HepG2 (cell line): Measurements from ENCODE around the gene GP9. TPM values are rescaled to one million over a fixed set of nuclear protein-coding genes. Genes with fewer than 3 reads are reported as not detected.

ENCODE experiments used
- ATAC-seq: fragments of 200-7000 bp; cut with Tn5 transposase; 3 replicates; pipeline ENCODE4 v1.9.1; 2020; ENCODE audit warnings: mild to moderate bottlenecking, moderate library complexity
- BruUV-seq: library from RNA; stranded (reverse); fragments of 400-500 nt; replicated peaks from 2 replicates; lab custom pipeline; 2021; lab: Mats Ljungman, UMichigan
- CTCF ChIA-PET: fragments of 300-600 bp; formaldehyde crosslinking; extraction: SDS; loops from one replicate; lab custom pipeline; 2021; ENCODE audit warnings: low total read pairs, inconsistent platforms, low intra/inter-chr PET ratio; lab: Yijun Ruan, JAX
- POLR2A ChIA-PET: fragments of 350-600 bp; sonication (Branson Sonifier 250); formaldehyde crosslinking; loops from one replicate; lab custom pipeline; 2020; ENCODE audit warnings: antibody characterized with exemption, inconsistent platforms; lab: Yijun Ruan, JAX
- DNase-seq: peaks from one replicate; pipeline ENCODE4 v3.0.0-alpha.2; 2015; ENCODE audit warnings: low spot score
- FAIRE-seq: peaks from 3 replicates; lab custom pipeline; 2011; peaks lifted over from hg19 to GRCh38; lab: Jason Lieb, UNC
- H2AFZ ChIP-seq: one replicate; pipeline ENCODE4 v1.6.1; 2011; ENCODE audit warnings: low read length, inconsistent platforms
- H3K27ac ChIP-seq: fragments of 300-600 bp; 3 replicates; pipeline ENCODE4 v1.8.0; 2011; ENCODE audit warnings: mixed run types, mild to moderate bottlenecking, mixed read lengths, low read length, inconsistent platforms; ENCODE audit not compliant: insufficient read depth; ENCODE audit errors: extremely low read length
- H3K27me3 ChIP-seq, 2 experiments: fragments of 200-600 bp in 1 of 2; 2 replicates in 1 of 2; 3 replicates in 1 of 2; pipeline versions ENCODE4 v1.6.0 to v1.8.0; 2011; ENCODE audit warnings: low read length in 2 of 2, mild to moderate bottlenecking in 2 of 2, moderate library complexity in 2 of 2, inconsistent platforms in 1 of 2; ENCODE audit not compliant: insufficient read depth in 2 of 2, control insufficient read depth in 1 of 2
- H3K36me3 ChIP-seq, 2 experiments: fragments of 200-600 bp in 1 of 2; replicated peaks in 1 of 2; 2 replicates in 1 of 2; 3 replicates in 1 of 2; pipeline versions ENCODE4 v1.5.1 to v1.8.0; 2011; ENCODE audit warnings: low read length in 2 of 2, inconsistent platforms in 1 of 2; ENCODE audit not compliant: insufficient read depth in 2 of 2, control insufficient read depth in 1 of 2
- H3K4me1 ChIP-seq: 2 replicates; pipeline ENCODE4 v1.5.1; 2012; ENCODE audit warnings: low read length, inconsistent platforms; ENCODE audit not compliant: insufficient read depth
- H3K4me2 ChIP-seq: 2 replicates; pipeline ENCODE4 v1.6.0; 2011; ENCODE audit warnings: low read depth, low read length, inconsistent platforms
- H3K4me3 ChIP-seq, 3 experiments: fragments of 200-600 bp in 1 of 3; sonication (generic), shearing (Covaris generic) in 1 of 3; replicated peaks in 1 of 3; 2 replicates each; pipeline ENCODE4 v1.5.1; 2011 to 2016; ENCODE audit warnings: low read length in 3 of 3, inconsistent platforms in 2 of 3, low read depth in 2 of 3, mild to moderate bottlenecking in 2 of 3, control low read depth in 1 of 3, mixed read lengths in 1 of 3; ENCODE audit not compliant: insufficient read depth in 1 of 3
- H3K79me2 ChIP-seq: one replicate; pipeline ENCODE4 v1.6.1; 2011; ENCODE audit warnings: low read length, inconsistent platforms; ENCODE audit not compliant: insufficient read depth
- H3K9ac ChIP-seq: 2 replicates; pipeline ENCODE4 v1.6.0; 2011; ENCODE audit warnings: mild to moderate bottlenecking, low read depth, low read length, inconsistent platforms; ENCODE audit not compliant: insufficient read depth
- H3K9me3 ChIP-seq: 2 replicates; pipeline ENCODE4 v1.5.1; 2012; ENCODE audit warnings: mild to moderate bottlenecking, low read length
- H4K20me1 ChIP-seq: 2 replicates; pipeline ENCODE4 v1.6.0; 2011; ENCODE audit warnings: inconsistent platforms, mild to moderate bottlenecking, low read length, moderate library complexity; ENCODE audit not compliant: insufficient read depth
- ARNT ChIP-seq: fragments of 450-650 bp; IDR thresholded peaks from 2 replicates; pipeline ENCODE4 v1.6.1; 2017
- HIVEP1 ChIP-seq: sonication (generic); formaldehyde crosslinking; IDR thresholded peaks from 2 replicates; pipeline ENCODE4 v1.4.0; 2020; ENCODE audit warnings: mild to moderate bottlenecking, missing genetic modification reagents
- IRF1 ChIP-seq: sonication (generic); formaldehyde crosslinking; IDR thresholded peaks from 2 replicates; pipeline ENCODE4 v1.4.0; 2020; ENCODE audit warnings: low read depth, mild to moderate bottlenecking, missing genetic modification reagents
- MAFF ChIP-seq: IDR thresholded peaks from 2 replicates; pipeline ENCODE4 v1.6.1; 2011; ENCODE audit warnings: low read depth, low read length, improper control_type of control experiment
- MAFK ChIP-seq, 2 experiments: IDR thresholded peaks in 1 of 2; conservative IDR thresholded peaks in 1 of 2; 2 replicates each; pipeline ENCODE4 v1.6.1; 2011; ENCODE audit warnings: improper control_type of control experiment in 2 of 2, low read length in 2 of 2
- MIER2 ChIP-seq: IDR thresholded peaks from 2 replicates; pipeline ENCODE4 v1.6.1; 2016; ENCODE audit warnings: missing biosample characterization, missing genetic modification reagents
- MXI1 ChIP-seq: IDR thresholded peaks from 3 replicates; pipeline ENCODE4 v1.6.1; 2012; ENCODE audit warnings: low read depth, low read length, inconsistent platforms, borderline replicate concordance
- NAIF1 ChIP-seq: sonication (generic); formaldehyde crosslinking; IDR thresholded peaks from 2 replicates; pipeline ENCODE4 v1.5.0; 2020; ENCODE audit warnings: mild to moderate bottlenecking, missing genetic modification reagents, borderline replicate concordance
- NFYB ChIP-seq: sonication (generic); formaldehyde crosslinking; IDR thresholded peaks from 2 replicates; pipeline ENCODE4 v1.4.0; 2020; ENCODE audit warnings: missing genetic modification reagents
- NKX3-1 ChIP-seq: sonication (generic); formaldehyde crosslinking; IDR thresholded peaks from 2 replicates; pipeline ENCODE4 v1.5.0; 2020; ENCODE audit warnings: missing genetic modification reagents
- NR2F1 ChIP-seq, 2 experiments: fragments of 450-650 bp in 1 of 2; formaldehyde crosslinking in 1 of 2; IDR thresholded peaks; 2 replicates each; pipeline versions ENCODE4 v1.5.0 to v1.6.1; 2016 to 2020; ENCODE audit warnings: mild to moderate bottlenecking in 1 of 2, missing compliant biosample characterization in 1 of 2, missing genetic modification reagents in 1 of 2, moderate library complexity in 1 of 2
- RXRB ChIP-seq: IDR thresholded peaks from 2 replicates; pipeline ENCODE4 v1.6.1; 2016; ENCODE audit warnings: borderline replicate concordance, missing genetic modification reagents, missing compliant biosample characterization
- SRSF1 ChIP-seq: fragments of 200-400 bp; formaldehyde crosslinking; optimal IDR thresholded peaks from 2 replicates; pipeline ENCODE3; 2017; ENCODE audit warnings: mild to moderate bottlenecking, low read depth, low read length, moderate library complexity
- ZC3H4 ChIP-seq: sonication (generic); formaldehyde crosslinking; IDR thresholded peaks from 2 replicates; pipeline ENCODE4 v1.4.0; 2020; ENCODE audit warnings: missing genetic modification reagents, borderline replicate concordance
- ZMYM4 ChIP-seq: sonication (generic); formaldehyde crosslinking; IDR thresholded peaks from 2 replicates; pipeline ENCODE4 v1.8.1; 2023; ENCODE audit warnings: mild to moderate bottlenecking, missing genetic modification reagents
- ZNF138 ChIP-seq: sonication (generic); formaldehyde crosslinking; IDR thresholded peaks from 2 replicates; pipeline ENCODE4 v1.5.0; 2020; ENCODE audit warnings: mild to moderate bottlenecking, low read depth, missing genetic modification reagents
- ZNF230 ChIP-seq: sonication (generic); formaldehyde crosslinking; IDR thresholded peaks from 2 replicates; pipeline ENCODE4 v1.4.0; 2020; ENCODE audit warnings: mild to moderate bottlenecking, missing genetic modification reagents
- ZNF34 ChIP-seq: sonication (generic); formaldehyde crosslinking; IDR thresholded peaks from 2 replicates; pipeline ENCODE4 v1.4.0; 2020; ENCODE audit warnings: mild to moderate bottlenecking, missing genetic modification reagents, borderline replicate concordance
- ZNF451 ChIP-seq: sonication (generic); formaldehyde crosslinking; IDR thresholded peaks from 2 replicates; pipeline ENCODE4 v1.5.0; 2020; ENCODE audit warnings: mild to moderate bottlenecking, missing genetic modification reagents
- ZNF484 ChIP-seq: sonication (generic); formaldehyde crosslinking; IDR thresholded peaks from 2 replicates; pipeline ENCODE4 v1.5.1; 2020; ENCODE audit warnings: mild to moderate bottlenecking, low read depth, missing genetic modification reagents, borderline replicate concordance
- ZNF501 ChIP-seq: sonication (generic); formaldehyde crosslinking; IDR thresholded peaks from 2 replicates; pipeline ENCODE4 v1.5.1; 2020; ENCODE audit warnings: mild to moderate bottlenecking, moderate library complexity, missing genetic modification reagents
- ZNF564 ChIP-seq: sonication (generic); formaldehyde crosslinking; IDR thresholded peaks from 2 replicates; pipeline ENCODE4 v1.8.1; 2023; ENCODE audit warnings: mild to moderate bottlenecking, missing genetic modification reagents
- ZNF740 ChIP-seq: sonication (generic); formaldehyde crosslinking; IDR thresholded peaks from 2 replicates; pipeline ENCODE4 v1.4.0; 2020; ENCODE audit warnings: missing genetic modification reagents
- WGBS: methylation state at CpG from one replicate; pipeline ENCODE4 v1.1.6; 2017; ENCODE audit warnings: low lambda C conversion rate; 5-methylcytosine and 5-hydroxymethylcytosine counted together
- in situ Hi-C: cut with HindIII; loops from 2 replicates; pipeline ENCODE4 v1.10.0; 2017; ENCODE audit warnings: low pct_unique_long_range_greater_than_20kb; ENCODE audit not compliant: extremely low pct_ligation_motif_present
- intact Hi-C: fragments of 100-400 bp; cut with micrococcal nuclease; formaldehyde crosslinking; loops from one replicate; pipeline ENCODE4 v1.10.0; 2022; ENCODE audit not compliant: unreplicated experiment
- polyA plus RNA-seq, 8 experiments: library from polyadenylated mRNA; depleted of rRNA in 3 of 8; stranded (reverse) in 7 of 8; unstranded in 1 of 8; fragments of >200 nt; fragmentation: Illumina TruSeq in 4 of 8; extraction: Trizol in 4 of 8; gene quantifications; 2 replicates each; pipeline versions ENCODE4 v1.2.1 to v1.2.3, GENCODE V29; 2011 to 2016; ENCODE audit warnings: low read depth in 4 of 8, missing spikeins in 1 of 8, mixed read lengths in 1 of 8; ENCODE audit not compliant: insufficient read depth in 1 of 8
- total RNA-seq, 5 experiments: library from RNA; depleted of rRNA; stranded (reverse); fragments of >200 nt; fragmentation: Illumina TruSeq; extraction: Trizol; gene quantifications; 2 replicates each; pipeline ENCODE4 v1.2.3, GENCODE V29; 2016; ENCODE audit warnings: low read depth in 1 of 5
- TF ChIP-seq, protein P1 (sequence below): sonication (generic); formaldehyde crosslinking; conservative IDR thresholded peaks from 2 replicates; pipeline ENCODE4 v1.8.0; 2022; ENCODE audit warnings: low read depth, missing genetic modification reagents

GP9 gene
- total and polyA plus RNA-seq, 2 of the 13 experiments (the other 11 are each of a cell fraction or from before 2014, with no cell fraction given): not detected

DNA sequence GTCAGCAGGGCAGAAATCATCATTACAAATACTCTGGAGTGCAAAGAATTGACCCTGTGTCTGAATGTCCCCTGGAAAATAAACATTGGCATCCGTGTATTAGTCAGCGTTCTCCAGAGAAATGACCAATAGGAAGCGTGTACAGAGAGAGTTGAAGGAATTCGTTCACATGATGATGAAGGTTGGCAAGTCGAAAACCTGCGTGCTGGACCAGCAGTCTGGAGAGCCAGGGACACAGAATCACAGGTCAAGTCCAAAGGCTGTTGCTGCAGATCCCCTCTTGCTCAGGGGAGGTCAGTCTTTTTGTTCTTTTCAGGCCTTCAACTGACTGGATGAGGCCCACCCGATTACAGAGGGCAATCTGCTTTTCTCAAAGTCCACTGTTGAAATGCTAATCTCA is 16.6 kb downstream of the GP9 start:
- no peaks in the 10 kb centered on the region; a peak in 2 of 5 replicates for H3K27me3 ChIP-seq
- no peak overlapping the region for H3K9ac ChIP-seq
- 0% methylated on average over 7 of the region's 7 CpGs for WGBS
- ATAC-seq (peak; percentile 88), DNase-seq (peak; percentile 77), FAIRE-seq (peak; percentile 49)
- H3K9me3 ChIP-seq: no peaks in the 10 kb centered on the region
- POLR2A ChIA-PET: no interaction called here
- H4K20me1 ChIP-seq: no peaks in the 10 kb centered on the region
- no TSS peak for BruUV-seq
- H3K4me2 ChIP-seq: no peak overlapping the region
- H3K4me3 ChIP-seq: no peak overlapping the region
- H3K36me3 ChIP-seq: no peaks in the 10 kb centered on the region
- H3K27ac ChIP-seq: no peak overlapping the region
- in situ Hi-C loops: no loop called here
- no peaks in the 10 kb centered on the region for H3K79me2 ChIP-seq
- peaks cover 21% of the 10 kb centered on the region for H3K4me1 ChIP-seq
- H2AFZ ChIP-seq: no peak overlapping the region
- intact Hi-C loops: loop anchor here (1.0 kb wide), 1 partner anchor 24 kb away; no protein-coding TSS in a partner anchor
- CTCF ChIA-PET: no interaction called here
- no peak for TF ChIP-seq ZNF34
- TF ChIP-seq NFYB: 0 out of 2 replicates have a peak, but pooled peaks have one; percentile 24
- no peak for TF ChIP-seq ZNF501 (CRISPR knock-in tag)
- peak; percentile 32 to 43 for TF ChIP-seq MAFK (conservative IDR thresholded peaks at IDR 0.05 in 1 of 2, IDR thresholded peaks at IDR 0.05 in 1 of 2; ENCODE audit: low read length in 2 of 2)
- no peak for TF ChIP-seq ZNF564
- TF ChIP-seq ZC3H4 (CRISPR knock-in tag): no peak
- no peak for TF ChIP-seq MXI1
- no peak for TF ChIP-seq NKX3-1 (CRISPR knock-in tag)
- no peak for TF ChIP-seq NAIF1
- TF ChIP-seq ZNF451 (CRISPR knock-in tag): no peak
- no peak for TF ChIP-seq SRSF1
- 0 out of 4 replicates have a peak, but pooled peaks of 1 of the 2 experiments have one; percentile 33 for TF ChIP-seq NR2F1 (CRISPR knock-in tag; IDR thresholded peaks at IDR 0.05)
- TF ChIP-seq MIER2: no peak
- no peak for TF ChIP-seq IRF1 (CRISPR knock-in tag)
- TF ChIP-seq ZNF138 (CRISPR knock-in tag): no peak
- peak; percentile 47; the same call in 1 of the 2 replicates for TF ChIP-seq RXRB (CRISPR knock-in tag)
- no peak for TF ChIP-seq ZNF484
- no peak for TF ChIP-seq ZMYM4
- TF ChIP-seq, protein P1, sequence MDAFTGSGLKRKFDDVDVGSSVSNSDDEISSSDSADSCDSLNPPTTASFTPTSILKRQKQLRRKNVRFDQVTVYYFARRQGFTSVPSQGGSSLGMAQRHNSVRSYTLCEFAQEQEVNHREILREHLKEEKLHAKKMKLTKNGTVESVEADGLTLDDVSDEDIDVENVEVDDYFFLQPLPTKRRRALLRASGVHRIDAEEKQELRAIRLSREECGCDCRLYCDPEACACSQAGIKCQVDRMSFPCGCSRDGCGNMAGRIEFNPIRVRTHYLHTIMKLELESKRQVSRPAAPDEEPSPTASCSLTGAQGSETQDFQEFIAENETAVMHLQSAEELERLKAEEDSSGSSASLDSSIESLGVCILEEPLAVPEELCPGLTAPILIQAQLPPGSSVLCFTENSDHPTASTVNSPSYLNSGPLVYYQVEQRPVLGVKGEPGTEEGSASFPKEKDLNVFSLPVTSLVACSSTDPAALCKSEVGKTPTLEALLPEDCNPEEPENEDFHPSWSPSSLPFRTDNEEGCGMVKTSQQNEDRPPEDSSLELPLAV (CRISPR knock-in tag): no peak
- TF ChIP-seq HIVEP1: no peak
- no peak for TF ChIP-seq ZNF230 (CRISPR knock-in tag)
- 0 out of 2 replicates have a peak, but pooled peaks have one; percentile 45 for TF ChIP-seq MAFF
- no peak for TF ChIP-seq ARNT
- TF ChIP-seq ZNF740 (CRISPR knock-in tag): no peak
